ENCODE data around the gene METTL13. TPM values are rescaled to one million over a fixed set of nuclear protein-coding genes. Genes with fewer than 3 reads are reported as not detected.
A peak's percentile ranks its signal among the peaks of the same experiment; 100 is the strongest.

The METTL13 gene
- 10 to 100 TPM; 14.1 to 30.4 (median 15.7) TPM for total RNA-seq

GRCh38 chr1:171781176-171781875 is at the start of gene METTL13:
Gene METTL13 (plus strand): TSS chr1:171781660. CDS start chr1:171781968, 308 bp downstream.
- TF ChIP-seq, protein P1, sequence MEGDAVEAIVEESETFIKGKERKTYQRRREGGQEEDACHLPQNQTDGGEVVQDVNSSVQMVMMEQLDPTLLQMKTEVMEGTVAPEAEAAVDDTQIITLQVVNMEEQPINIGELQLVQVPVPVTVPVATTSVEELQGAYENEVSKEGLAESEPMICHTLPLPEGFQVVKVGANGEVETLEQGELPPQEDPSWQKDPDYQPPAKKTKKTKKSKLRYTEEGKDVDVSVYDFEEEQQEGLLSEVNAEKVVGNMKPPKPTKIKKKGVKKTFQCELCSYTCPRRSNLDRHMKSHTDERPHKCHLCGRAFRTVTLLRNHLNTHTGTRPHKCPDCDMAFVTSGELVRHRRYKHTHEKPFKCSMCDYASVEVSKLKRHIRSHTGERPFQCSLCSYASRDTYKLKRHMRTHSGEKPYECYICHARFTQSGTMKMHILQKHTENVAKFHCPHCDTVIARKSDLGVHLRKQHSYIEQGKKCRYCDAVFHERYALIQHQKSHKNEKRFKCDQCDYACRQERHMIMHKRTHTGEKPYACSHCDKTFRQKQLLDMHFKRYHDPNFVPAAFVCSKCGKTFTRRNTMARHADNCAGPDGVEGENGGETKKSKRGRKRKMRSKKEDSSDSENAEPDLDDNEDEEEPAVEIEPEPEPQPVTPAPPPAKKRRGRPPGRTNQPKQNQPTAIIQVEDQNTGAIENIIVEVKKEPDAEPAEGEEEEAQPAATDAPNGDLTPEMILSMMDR (IDR thresholded peaks at IDR 0.05), result peak in 2 of 4 experiments; percentile 9 to 13
- no peak for TF ChIP-seq EP300 (IDR thresholded peaks at IDR 0.05)
- peak; percentile 97 for TF ChIP-seq POLR2AphosphoS5 (IDR thresholded peaks at IDR 0.05)
- peak; percentile 86 to 89 for TF ChIP-seq POLR2A (IDR thresholded peaks at IDR 0.05)
- peak; percentile 100 for ATAC-seq

DNA sequence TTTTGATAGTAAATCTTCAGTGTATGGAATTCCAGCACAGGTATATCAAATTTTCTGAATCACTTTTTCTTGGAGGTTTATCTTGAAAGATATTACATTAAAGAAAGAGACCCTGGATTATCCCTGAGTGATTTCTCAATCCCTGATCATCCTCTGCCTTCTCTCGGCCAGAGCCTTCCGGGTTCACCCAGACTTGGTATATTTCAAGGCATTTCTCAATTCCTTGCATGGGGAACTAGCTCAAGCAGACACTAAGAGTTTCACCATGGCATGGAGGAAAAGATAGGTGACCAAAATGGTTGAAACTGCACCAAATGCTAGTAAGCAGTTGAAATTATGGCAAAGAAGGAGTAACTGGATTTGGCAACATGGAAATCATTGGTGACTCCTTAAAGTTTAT is 45.3 kb upstream of the METTL13 start:
- H3K4me3 ChIP-seq, result no peak overlapping the region
- 66 to 100% methylated on average over 2 of the region's 2 CpGs for WGBS, 2 donors (ENCODE audit: low coverage in 1 of 2)
- H3K9me3 ChIP-seq, result no peaks in the 10 kb centered on the region
- H3K4me1 ChIP-seq, result peaks cover 0 to 40% (median 3%) of the 10 kb centered on the region in 3 donors
- H3K27ac ChIP-seq, result no peak overlapping the region
- peaks cover 0 to 42% of the 10 kb centered on the region in 2 donors for H3K36me3 ChIP-seq
- no peaks in the 10 kb centered on the region for H3K27me3 ChIP-seq
- no peak for ATAC-seq
- TF ChIP-seq, protein P1 (IDR thresholded peaks at IDR 0.05), result no peak
- no peak for TF ChIP-seq EP300 (IDR thresholded peaks at IDR 0.05)

More at GRCh38 chr1:171781176-171781875, at the start of gene METTL13:
- Histone ChIP-seq H3K27ac (peak within 1 kb of the TSS; percentile 62 to 93 (median 92)), H3K4me3 (peak within 1 kb of the TSS; percentile 70 to 80), H3K9me3 (no peaks in the 10 kb centered on the region), H3K27me3 (no peaks in the 10 kb centered on the region), H3K4me1 (peaks cover 0 to 52% (median 17%) of the 10 kb centered on the region in 3 donors), H3K36me3 (peaks cover 0 to 28% of the 10 kb centered on the region in 2 donors)
- 0% methylated on average over 11 to 13 of the region's 57 CpGs for WGBS, 2 donors (ENCODE audit: low coverage in 1 of 2)

- ATAC-seq, result no peak
- Histone ChIP-seq H3K4me1 (peaks cover 6 to 39% (median 7%) of the 10 kb centered on the region in 3 donors), H3K27me3 (no peaks in the 10 kb centered on the region), H3K27ac (no peak overlapping the region), H3K36me3 (peaks cover 0 to 36% of the 10 kb centered on the region in 2 donors), H3K9me3 (no peaks in the 10 kb centered on the region), H3K4me3 (no peak overlapping the region)
- TF ChIP-seq EP300 (IDR thresholded peaks at IDR 0.05), result no peak
- TF ChIP-seq POLR2AphosphoS5 (IDR thresholded peaks at IDR 0.05), result no peak
- TF ChIP-seq, protein P1 (IDR thresholded peaks at IDR 0.05), result no peak
- no peak for TF ChIP-seq POLR2A (IDR thresholded peaks at IDR 0.05)
- 63 to 69% methylated on average over 2 of the region's 2 CpGs for WGBS, 2 donors (ENCODE audit: low coverage in 1 of 2)
Observed at GRCh38 chr1:171738911-171739310, 42.5 kb upstream of the METTL13 start.

DNA sequence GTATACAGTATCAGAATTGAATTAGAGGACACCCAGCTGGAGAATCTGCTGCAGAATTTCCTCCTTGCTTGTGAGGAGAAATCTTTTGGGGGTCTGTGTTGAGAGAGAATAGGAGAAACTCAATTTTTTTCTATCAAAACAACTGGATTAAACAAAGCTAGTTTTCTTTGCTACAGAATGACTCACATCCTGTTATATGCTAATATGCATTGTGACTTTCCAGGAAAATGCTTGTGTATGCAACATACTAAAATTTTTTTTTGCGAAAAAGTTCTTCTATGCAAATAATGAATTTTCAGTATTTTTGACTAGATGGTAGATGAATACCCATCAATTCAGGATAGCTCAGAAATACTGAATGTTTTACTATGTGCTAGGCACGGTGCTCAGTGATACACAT is 41.8 kb upstream of the METTL13 start:
- no peak overlapping the region for H3K27ac ChIP-seq
- WGBS, 2 donors (ENCODE audit: low coverage in 1 of 2), result 73 to 78% methylated on average over 2 of the region's 2 CpGs
- TF ChIP-seq POLR2A (IDR thresholded peaks at IDR 0.05), result no peak
- TF ChIP-seq, protein P1 (IDR thresholded peaks at IDR 0.05), result no peak
- no peak for TF ChIP-seq EP300 (IDR thresholded peaks at IDR 0.05)
- no peak for TF ChIP-seq POLR2AphosphoS5 (IDR thresholded peaks at IDR 0.05)

More for the DNA sequence above, 41.8 kb upstream of the METTL13 start:
- H3K9me3 ChIP-seq, result no peaks in the 10 kb centered on the region
- H3K4me1 ChIP-seq, result peaks cover 6 to 43% (median 7%) of the 10 kb centered on the region in 3 donors
- peaks cover 0 to 35% of the 10 kb centered on the region in 2 donors for H3K36me3 ChIP-seq
- H3K27me3 ChIP-seq, result no peaks in the 10 kb centered on the region
- no peak overlapping the region for H3K4me3 ChIP-seq
- ATAC-seq, result no peak

All from gastroesophageal sphincter (tissue), 4 donors.